Activated CD4-positive, CD25-positive, alpha-beta regulatory T cell treated with anti-CD3 and anti-CD28 coated beads, Interleukin-2, amount 50 U/mL, for 24 hours (primary cell): ENCODE data around the gene DMWD.

Experiments used
- ATAC-seq, 2 donors: fragments of 150-1000 bp; cut with Tn5 transposase; one replicate each; pipeline ENCODE4 v1.10.0; 2021; ENCODE audit warnings: mild to moderate bottlenecking in 1 of 2, moderate library complexity in 1 of 2

DMWD gene

GRCh38 chr19:45792470-45793177 lies at the start of gene DMWD:
DMWD (minus strand) TSS chr19:45792845; CDS start chr19:45792756, 89 bp downstream.
- peak; percentile 93 to 94 for ATAC-seq

GRCh38 chr19:45842198-45842597 lies 49.6 kb upstream of the DMWD start:
- no peak for ATAC-seq

GRCh38 chr19:45834970-45835369 lies 42.3 kb upstream of the DMWD start:
- ATAC-seq = no peak

GRCh38 chr19:45828945-45829344 lies 36.3 kb upstream of the DMWD start:
- ATAC-seq = no peak

- ATAC-seq = no peak
Observed at GRCh38 chr19:45828523-45828922, 35.9 kb upstream of the DMWD start.

GRCh38 chr19:45827459-45828093 lies 34.9 kb upstream of the DMWD start:
- ATAC-seq = no peak

GRCh38 chr19:45826934-45827333 lies 34.3 kb upstream of the DMWD start:
- no peak for ATAC-seq

GRCh38 chr19:45825917-45826893 lies 33.6 kb upstream of the DMWD start:
- ATAC-seq = no peak

- no peak for ATAC-seq
Observed at GRCh38 chr19:45825263-45825605, 32.6 kb upstream of the DMWD start.

- no peak for ATAC-seq
Observed at GRCh38 chr19:45824531-45825262, 32.1 kb upstream of the DMWD start.

- ATAC-seq = no peak
Observed at GRCh38 chr19:45824041-45824471, 31.4 kb upstream of the DMWD start.

- no peak for ATAC-seq
Observed at GRCh38 chr19:45823182-45823581, 30.5 kb upstream of the DMWD start.

GRCh38 chr19:45822716-45823115 lies 30.1 kb upstream of the DMWD start:
- ATAC-seq = no peak

GRCh38 chr19:45821570-45821969 lies 28.9 kb upstream of the DMWD start:
- no peak for ATAC-seq

- ATAC-seq = no peak
Observed at GRCh38 chr19:45821103-45821521, 28.5 kb upstream of the DMWD start.

GRCh38 chr19:45820413-45821102 lies 27.9 kb upstream of the DMWD start:
- ATAC-seq = no peak

GRCh38 chr19:45819769-45820168 lies 27.1 kb upstream of the DMWD start:
- no peak for ATAC-seq

- no peak for ATAC-seq
Observed at GRCh38 chr19:45817725-45818301, 25.2 kb upstream of the DMWD start.

GRCh38 chr19:45817010-45817724 lies 24.5 kb upstream of the DMWD start:
- peak; percentile 97 to 98 for ATAC-seq

- ATAC-seq = no peak
Observed at GRCh38 chr19:45816236-45817009, 23.8 kb upstream of the DMWD start.
